Cardiac septum (tissue), 1 donor: ENCODE results near the gene FANCC. TPM values are rescaled to one million over a fixed set of nuclear protein-coding genes. Genes with fewer than 3 reads are reported as not detected.

ENCODE experiments used
- DNase-seq: peaks from one replicate; pipeline ENCODE4 v3.0.0-alpha.2; 2020; ENCODE audit warnings: low spot score
- intact Hi-C: fragments of 100-400 bp; cut with DNase I; formaldehyde crosslinking; loops from one replicate; pipeline ENCODE4 v1.14.0; 2022
- total RNA-seq: library from RNA; stranded (reverse); fragmentation: NEBNext Ultra II Directional; extraction: Animal tissue kit (Norgen Biotek cat#: 25700); gene quantifications from one replicate; pipeline ENCODE4 v1.2.1, GENCODE V29; 2021
- donor health status: DM: no; HTN: no; CAD: no.

FANCC gene
- total RNA-seq, 1 donor from 2014 or later: 4.3 TPM

- intact Hi-C loops: no loop called here
- no peak for DNase-seq
Observed at GRCh38 chr9:95174038-95174437, 143.5 kb downstream of the FANCC start.

- intact Hi-C loops: no loop called here
- DNase-seq: no peak
Observed at GRCh38 chr9:95171596-95171995, 145.9 kb downstream of the FANCC start.

GRCh38 chr9:95171001-95171400 is 146.5 kb downstream of the FANCC start:
- DNase-seq: no peak
- intact Hi-C loops: no loop called here

- intact Hi-C loops: no loop called here
- no peak for DNase-seq
Observed at GRCh38 chr9:95167998-95168397, 149.5 kb downstream of the FANCC start.

GRCh38 chr9:95165004-95165403 is 152.5 kb downstream of the FANCC start:
- DNase-seq: no peak
- intact Hi-C loops: no loop called here

GRCh38 chr9:95157481-95158151 is 159.9 kb downstream of the FANCC start:
- DNase-seq: no peak
- intact Hi-C loops: no loop called here

- DNase-seq: no peak
- intact Hi-C loops: no loop called here
Observed at GRCh38 chr9:95156074-95156473, 161.4 kb downstream of the FANCC start.

GRCh38 chr9:95155220-95155619 is 162.3 kb downstream of the FANCC start:
- intact Hi-C loops: no loop called here
- no peak for DNase-seq

- intact Hi-C loops: no loop called here
- DNase-seq: no peak
Observed at GRCh38 chr9:95150903-95151302, 166.6 kb downstream of the FANCC start.

- intact Hi-C loops: no loop called here
- no peak for DNase-seq
Observed at GRCh38 chr9:95148208-95148520, 169.3 kb downstream of the FANCC start.

- intact Hi-C loops: no loop called here
- DNase-seq: no peak
Observed at GRCh38 chr9:95147452-95148207, 169.9 kb downstream of the FANCC start.

- intact Hi-C loops: no loop called here
- DNase-seq: no peak
Observed at GRCh38 chr9:95143591-95144561, 173.6 kb downstream of the FANCC start.

- intact Hi-C loops: no loop called here
Observed at GRCh38 chr9:95142728-95143127, 174.8 kb downstream of the FANCC start.

GRCh38 chr9:95142315-95142714 is 175.2 kb downstream of the FANCC start:
- intact Hi-C loops: no loop called here
- no peak for DNase-seq

More at GRCh38 chr9:95142728-95143127, 174.8 kb downstream of the FANCC start:
- no peak for DNase-seq

GRCh38 chr9:95140821-95141220 is 176.7 kb downstream of the FANCC start:
- intact Hi-C loops: no loop called here
- no peak for DNase-seq

- intact Hi-C loops: no loop called here
- no peak for DNase-seq
Observed at GRCh38 chr9:95139126-95139525, 178.4 kb downstream of the FANCC start.

GRCh38 chr9:95138474-95138873 is 179.0 kb downstream of the FANCC start:
- intact Hi-C loops: no loop called here
- no peak for DNase-seq

- DNase-seq: no peak
- intact Hi-C loops: no loop called here
Observed at GRCh38 chr9:95137587-95138145, 179.8 kb downstream of the FANCC start.

GRCh38 chr9:95135756-95136155 is 181.8 kb downstream of the FANCC start:
- no peak for DNase-seq
- intact Hi-C loops: no loop called here

GRCh38 chr9:95134457-95134881 is 183.0 kb downstream of the FANCC start:
- DNase-seq: no peak
- intact Hi-C loops: no loop called here
